IgD-negative memory B cell (primary cell): Measurements from ENCODE around the gene EDN3. TPM values are rescaled to one million over a fixed set of nuclear protein-coding genes. Genes with fewer than 3 reads are reported as not detected.

Experiments used
- H3K27ac Mint-ChIP-seq, 3 donors: one replicate each; pipeline ENCODE4 v1.8.0; 2020 to 2022; ENCODE audit warnings: mild to moderate bottlenecking in 3 of 3, mixed read lengths in 3 of 3, moderate library complexity in 1 of 3
- H3K27me3 Mint-ChIP-seq: one replicate; pipeline ENCODE4 v1.8.0; 2021; ENCODE audit warnings: mixed read lengths
- H3K36me3 Mint-ChIP-seq: one replicate; pipeline ENCODE4 v1.8.0; 2020; ENCODE audit warnings: mild to moderate bottlenecking, mixed read lengths
- H3K4me1 Mint-ChIP-seq, 3 donors: one replicate each; pipeline ENCODE4 v1.8.0; 2020 to 2022; ENCODE audit warnings: mixed read lengths in 3 of 3, mild to moderate bottlenecking in 1 of 3
- H3K4me3 Mint-ChIP-seq, 4 donors: one replicate each; pipeline ENCODE4 v1.8.0; 2020 to 2022; ENCODE audit warnings: mild to moderate bottlenecking in 4 of 4, mixed read lengths in 4 of 4, moderate library complexity in 3 of 4
- H3K9me3 Mint-ChIP-seq, 3 donors: one replicate each; pipeline ENCODE4 v1.8.0; 2020 to 2021; ENCODE audit warnings: mixed read lengths in 3 of 3, mild to moderate bottlenecking in 1 of 3
- polyA plus RNA-seq: library from polyadenylated mRNA; unstranded; fragments of 300-500 nt; fragmentation: Illumina TruSeq; gene quantifications from one replicate; pipeline ENCODE4 v1.2.3, GENCODE V29; 2021

Gene EDN3, protein sequence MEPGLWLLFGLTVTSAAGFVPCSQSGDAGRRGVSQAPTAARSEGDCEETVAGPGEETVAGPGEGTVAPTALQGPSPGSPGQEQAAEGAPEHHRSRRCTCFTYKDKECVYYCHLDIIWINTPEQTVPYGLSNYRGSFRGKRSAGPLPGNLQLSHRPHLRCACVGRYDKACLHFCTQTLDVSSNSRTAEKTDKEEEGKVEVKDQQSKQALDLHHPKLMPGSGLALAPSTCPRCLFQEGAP
- polyA plus RNA-seq: not detected

DNA sequence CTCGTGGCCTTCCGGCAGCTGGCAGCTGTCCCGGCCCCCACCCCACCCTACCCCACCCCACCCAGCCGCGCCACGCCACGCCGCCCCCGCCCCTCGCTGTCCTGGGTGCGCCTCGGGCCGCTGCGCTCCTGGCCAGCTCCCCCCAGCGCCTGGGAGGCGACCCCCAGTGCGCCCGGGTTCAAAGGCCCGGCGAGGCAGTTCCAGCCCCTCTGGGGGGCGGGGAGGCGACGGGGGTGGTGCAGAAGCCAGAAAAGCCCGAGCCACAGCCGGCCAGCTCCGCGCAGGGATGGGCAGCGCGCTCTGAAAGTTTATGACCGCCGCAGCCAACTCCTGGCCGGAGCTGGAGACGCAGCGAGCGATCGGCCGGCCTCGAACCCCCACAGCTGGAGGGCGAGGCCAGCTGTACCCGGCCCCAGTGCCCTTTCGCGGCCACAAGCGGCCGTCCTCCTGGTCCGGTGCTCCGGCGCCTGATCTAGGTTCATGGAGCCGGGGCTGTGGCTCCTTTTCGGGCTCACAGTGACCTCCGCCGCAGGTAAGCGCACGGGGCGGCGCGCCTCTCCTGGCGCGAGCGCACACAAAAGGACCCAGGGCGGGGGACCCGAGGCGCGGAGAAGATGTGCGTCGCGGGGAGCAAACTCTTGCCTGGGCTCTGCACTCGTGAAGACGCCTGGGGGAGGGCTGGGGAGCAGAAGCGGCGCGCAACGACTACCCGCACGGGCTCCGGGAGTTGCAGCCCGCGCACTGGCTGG is at the start of gene EDN3:
Gene EDN3, plus strand, starts transcription at position 279 of the 749 bp plus-strand sequence. Its CDS starts 202 bp downstream, at position 481.
- peaks cover 28% of the 10 kb centered on the region for H3K27me3 Mint-ChIP-seq

DNA sequence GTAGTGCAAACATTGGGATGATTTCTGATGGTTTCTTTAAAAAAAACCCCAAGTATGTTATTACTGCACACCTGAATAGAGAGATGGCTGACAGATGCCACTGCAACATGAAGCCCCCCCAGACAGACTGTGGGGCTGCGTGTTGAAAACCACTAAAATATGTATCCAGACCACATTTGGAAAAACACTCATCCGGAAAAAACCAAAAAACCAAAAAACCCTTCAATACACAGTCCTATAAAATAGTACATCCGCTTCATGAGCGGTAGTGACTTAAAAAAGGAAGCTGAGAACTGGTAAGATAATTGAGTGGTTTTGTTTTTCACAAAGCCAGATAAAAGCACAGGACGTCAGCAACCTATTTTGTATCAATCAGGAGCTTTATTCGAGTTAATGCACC is 47.1 kb upstream of the EDN3 start:
- peaks cover 0 to 5% (median 0%) of the 10 kb centered on the region in 3 donors for H3K9me3 Mint-ChIP-seq
- no peaks in the 10 kb centered on the region for H3K27me3 Mint-ChIP-seq
- H3K27ac Mint-ChIP-seq: peak overlapping the region in 1 of 3 donors; percentile 59
- peak overlapping the region in 1 of 4 donors; percentile 58 for H3K4me3 Mint-ChIP-seq
- peaks cover 9% of the 10 kb centered on the region for H3K36me3 Mint-ChIP-seq
- H3K4me1 Mint-ChIP-seq: peaks cover 4 to 23% (median 11%) of the 10 kb centered on the region in 3 donors

More for the DNA sequence above, at the start of gene EDN3:
- H3K9me3 Mint-ChIP-seq: no peaks in the 10 kb centered on the region
- H3K4me3 Mint-ChIP-seq: no peak within 1 kb of the TSS
- no peaks in the 10 kb centered on the region for H3K4me1 Mint-ChIP-seq
- no peaks in the 10 kb centered on the region for H3K36me3 Mint-ChIP-seq
- H3K27ac Mint-ChIP-seq: no peak within 1 kb of the TSS

DNA sequence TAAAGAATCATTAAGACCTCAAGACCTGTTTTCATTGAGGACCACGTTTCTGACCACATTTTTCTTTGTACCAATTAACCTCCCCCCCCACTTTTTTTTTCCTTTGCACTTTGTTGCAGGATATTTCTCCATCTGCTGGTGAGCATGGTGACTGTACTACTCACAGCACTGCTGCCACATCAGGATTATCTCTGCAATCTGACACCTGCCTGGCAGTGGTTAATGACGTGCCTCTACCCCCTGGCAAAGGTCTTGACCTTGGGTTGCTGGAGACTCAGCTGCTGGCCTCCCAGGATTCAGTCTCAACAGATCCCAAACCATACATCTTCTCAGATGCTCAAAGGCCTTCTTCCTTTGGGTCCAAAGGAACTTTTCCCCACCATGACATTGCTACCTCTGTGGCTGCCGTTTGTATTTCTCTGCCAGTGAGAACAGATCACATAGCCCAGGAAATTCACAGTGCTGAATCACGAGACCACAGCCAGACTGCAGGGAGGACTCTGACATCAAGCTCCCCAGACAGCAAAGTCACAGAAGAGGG is 46.6 kb upstream of the EDN3 start:
- Mint-ChIP-seq H3K9me3 (peaks cover 0 to 5% (median 0%) of the 10 kb centered on the region in 3 donors), H3K4me1 (peaks cover 4 to 26% (median 14%) of the 10 kb centered on the region in 3 donors), H3K27ac (peak overlapping the region in 1 of 3 donors; percentile 59), H3K4me3 (peak overlapping the region in 2 of 4 donors; percentile 17 to 78), H3K27me3 (no peaks in the 10 kb centered on the region), H3K36me3 (peaks cover 9% of the 10 kb centered on the region)

GRCh38 chr20:59255256-59255655 is 45.2 kb upstream of the EDN3 start:
- Mint-ChIP-seq H3K36me3 (peaks cover 9% of the 10 kb centered on the region), H3K9me3 (peaks cover 0 to 5% (median 0%) of the 10 kb centered on the region in 3 donors), H3K4me1 (peaks cover 4 to 30% (median 14%) of the 10 kb centered on the region in 3 donors), H3K27ac (no peak overlapping the region), H3K27me3 (no peaks in the 10 kb centered on the region), H3K4me3 (no peak overlapping the region)

- peaks cover 0 to 2% (median 2%) of the 10 kb centered on the region in 3 donors for H3K9me3 Mint-ChIP-seq
- no peak overlapping the region for H3K27ac Mint-ChIP-seq
- peaks cover 1% of the 10 kb centered on the region for H3K36me3 Mint-ChIP-seq
- no peak overlapping the region for H3K4me3 Mint-ChIP-seq
- H3K4me1 Mint-ChIP-seq: peaks cover 2 to 20% (median 12%) of the 10 kb centered on the region in 3 donors
- H3K27me3 Mint-ChIP-seq: peaks cover 4% of the 10 kb centered on the region
These were observed 42.2 kb upstream of the EDN3 start for GRCh38 chr20:59258221-59258621.

GRCh38 chr20:59259946-59260345 is 40.5 kb upstream of the EDN3 start:
- Mint-ChIP-seq H3K4me3 (no peak overlapping the region), H3K27ac (peak overlapping the region in 1 of 3 donors; percentile 85), H3K36me3 (peaks cover 1% of the 10 kb centered on the region), H3K9me3 (peaks cover 0 to 2% (median 2%) of the 10 kb centered on the region in 3 donors), H3K27me3 (peaks cover 17% of the 10 kb centered on the region), H3K4me1 (peaks cover 0 to 14% (median 11%) of the 10 kb centered on the region in 3 donors)

DNA sequence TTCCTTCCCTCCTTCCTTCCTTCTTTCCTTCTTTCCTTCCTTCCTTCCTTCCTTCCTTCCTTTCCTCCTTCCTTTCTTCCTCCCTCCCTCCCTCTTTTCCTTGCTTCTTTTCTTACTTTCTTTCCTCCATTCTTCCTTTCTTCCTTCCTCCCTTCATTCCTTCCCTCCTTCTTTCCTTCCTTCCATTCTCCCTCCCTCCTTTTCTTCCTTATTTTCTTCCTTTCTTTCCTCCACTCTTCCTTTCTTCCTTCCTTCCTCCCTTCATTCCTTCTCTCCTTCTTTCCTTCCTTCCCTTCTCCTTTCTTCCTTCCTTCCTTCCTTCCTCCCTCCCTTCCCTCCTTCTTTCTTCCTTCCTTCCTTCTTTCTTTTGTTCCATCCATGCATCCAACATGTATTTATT is 35.1 kb upstream of the EDN3 start:
- H3K27ac Mint-ChIP-seq: no peak overlapping the region
- H3K4me3 Mint-ChIP-seq: no peak overlapping the region
- H3K27me3 Mint-ChIP-seq: peaks cover 29% of the 10 kb centered on the region
- peaks cover 0 to 2% (median 0%) of the 10 kb centered on the region in 3 donors for H3K4me1 Mint-ChIP-seq
- peaks cover 0 to 4% (median 2%) of the 10 kb centered on the region in 3 donors for H3K9me3 Mint-ChIP-seq
- H3K36me3 Mint-ChIP-seq: peaks cover 3% of the 10 kb centered on the region

GRCh38 chr20:59268870-59269269 is 31.5 kb upstream of the EDN3 start:
- Mint-ChIP-seq H3K4me1 (peaks cover 0 to 2% (median 0%) of the 10 kb centered on the region in 3 donors), H3K9me3 (peaks cover 0 to 2% (median 0%) of the 10 kb centered on the region in 3 donors), H3K27me3 (peaks cover 26% of the 10 kb centered on the region), H3K27ac (no peak overlapping the region), H3K4me3 (no peak overlapping the region), H3K36me3 (peaks cover 1% of the 10 kb centered on the region)

DNA sequence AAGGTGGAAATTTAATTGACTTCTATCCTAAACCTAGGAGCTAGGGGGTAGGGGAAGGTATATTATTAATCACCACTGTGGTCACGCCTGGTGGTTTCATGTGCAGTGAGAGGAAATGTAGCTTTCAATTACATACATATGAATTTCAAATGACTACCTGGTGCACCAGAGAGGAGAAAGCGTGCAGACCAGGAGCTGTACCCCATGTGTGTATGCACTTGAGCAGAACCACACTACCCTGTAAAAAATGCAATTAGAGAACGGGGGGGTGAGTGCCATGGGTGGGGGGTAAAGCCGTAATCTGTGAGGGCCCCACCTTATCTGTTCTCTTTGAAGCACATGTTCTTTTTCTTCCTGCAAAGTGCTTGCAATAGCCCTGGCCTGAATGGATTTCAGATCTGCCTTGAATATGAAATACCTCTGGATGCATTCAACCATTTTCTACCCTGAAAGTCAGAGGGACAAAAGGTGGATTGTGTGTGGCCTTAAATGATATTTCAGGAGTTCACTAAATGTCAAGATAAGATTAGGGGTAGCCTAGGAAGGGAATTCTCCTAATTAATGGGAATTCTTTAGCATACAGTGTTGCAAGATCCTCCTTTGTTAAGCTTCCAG is 30.9 kb upstream of the EDN3 start:
- peaks cover 26% of the 10 kb centered on the region for H3K27me3 Mint-ChIP-seq

DNA sequence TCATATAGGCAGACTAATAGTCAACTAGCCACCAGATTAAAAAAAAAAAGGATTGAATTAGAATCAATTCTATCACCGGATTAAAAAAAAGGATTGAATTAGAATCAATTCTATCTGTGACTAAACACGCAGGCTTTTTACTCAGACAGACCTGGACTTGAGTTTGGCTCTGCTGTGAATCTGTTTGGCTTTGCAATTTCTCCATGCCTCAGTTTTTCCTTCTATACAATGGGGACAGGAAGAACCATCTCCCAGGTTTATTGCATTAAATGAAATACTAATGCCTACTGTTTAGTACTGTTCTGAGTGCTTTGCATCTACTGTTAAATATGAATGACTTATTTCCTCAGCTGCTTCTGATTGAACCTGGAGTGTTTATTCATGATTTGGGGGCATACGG is 30.0 kb upstream of the EDN3 start:
- Mint-ChIP-seq H3K36me3 (peaks cover 1% of the 10 kb centered on the region), H3K9me3 (peaks cover 0 to 2% (median 0%) of the 10 kb centered on the region in 3 donors), H3K4me3 (no peak overlapping the region), H3K27me3 (peaks cover 24% of the 10 kb centered on the region), H3K4me1 (peaks cover 0 to 2% (median 0%) of the 10 kb centered on the region in 3 donors), H3K27ac (no peak overlapping the region)

More for the DNA sequence above, 30.9 kb upstream of the EDN3 start:
- peaks cover 1% of the 10 kb centered on the region for H3K36me3 Mint-ChIP-seq
- peaks cover 0 to 2% (median 0%) of the 10 kb centered on the region in 3 donors for H3K9me3 Mint-ChIP-seq
- peaks cover 0 to 2% (median 0%) of the 10 kb centered on the region in 3 donors for H3K4me1 Mint-ChIP-seq
- H3K4me3 Mint-ChIP-seq: no peak overlapping the region
- H3K27ac Mint-ChIP-seq: no peak overlapping the region

DNA sequence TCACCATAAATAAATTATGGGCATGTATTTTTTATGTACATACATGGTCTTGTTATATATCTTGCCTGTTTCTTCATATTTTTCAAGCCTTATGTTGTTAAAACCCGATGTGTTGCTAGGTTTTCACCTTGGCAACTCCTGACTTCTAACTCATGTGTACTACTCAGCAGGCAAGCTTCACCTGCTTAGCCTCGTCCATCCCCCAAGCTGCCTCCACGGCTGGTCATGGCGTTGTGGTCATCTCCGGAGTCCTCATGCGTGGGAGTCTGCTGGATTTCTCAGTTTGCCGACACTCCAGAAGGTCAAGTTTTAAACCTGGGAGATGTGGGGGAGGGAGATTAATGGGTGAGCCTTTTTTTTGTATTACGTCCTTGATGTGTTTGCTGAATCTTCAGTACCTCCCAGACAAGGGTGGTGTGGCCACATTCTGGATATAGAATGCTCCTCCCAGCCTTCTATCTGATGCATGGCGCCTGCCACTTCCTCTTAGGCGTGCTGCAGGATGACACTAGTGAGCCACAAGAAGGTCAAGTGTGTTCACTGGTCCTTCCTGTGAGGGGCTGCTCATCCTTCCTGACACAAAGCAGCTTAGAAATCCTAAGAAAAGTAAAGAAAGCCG is 26.6 kb upstream of the EDN3 start:
- Mint-ChIP-seq H3K4me1 (peaks cover 0 to 2% (median 0%) of the 10 kb centered on the region in 3 donors), H3K27me3 (peaks cover 26% of the 10 kb centered on the region), H3K27ac (no peak overlapping the region), H3K4me3 (peak overlapping the region in 1 of 4 donors; percentile 61), H3K36me3 (no peaks in the 10 kb centered on the region), H3K9me3 (no peaks in the 10 kb centered on the region)

DNA sequence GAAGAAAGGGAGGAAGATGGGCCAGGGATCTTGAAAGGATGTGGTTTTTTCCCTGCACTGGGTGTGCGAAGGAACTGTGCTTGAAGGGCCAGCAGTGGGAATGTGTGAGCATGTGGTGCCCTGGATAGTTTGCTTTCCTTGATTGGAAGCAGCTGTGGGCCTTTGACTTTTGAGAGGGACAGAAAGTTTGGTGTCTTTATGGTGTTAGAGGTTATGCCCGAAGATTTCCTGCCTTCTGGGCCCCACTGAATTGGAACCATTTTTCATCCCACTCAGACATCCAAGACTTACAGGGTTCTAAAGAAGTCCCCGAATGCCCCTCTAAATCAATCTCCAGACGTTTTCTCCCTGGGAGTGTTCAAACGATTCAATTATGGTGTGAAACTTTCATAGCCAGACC is 23.5 kb upstream of the EDN3 start:
- H3K9me3 Mint-ChIP-seq: no peaks in the 10 kb centered on the region

DNA sequence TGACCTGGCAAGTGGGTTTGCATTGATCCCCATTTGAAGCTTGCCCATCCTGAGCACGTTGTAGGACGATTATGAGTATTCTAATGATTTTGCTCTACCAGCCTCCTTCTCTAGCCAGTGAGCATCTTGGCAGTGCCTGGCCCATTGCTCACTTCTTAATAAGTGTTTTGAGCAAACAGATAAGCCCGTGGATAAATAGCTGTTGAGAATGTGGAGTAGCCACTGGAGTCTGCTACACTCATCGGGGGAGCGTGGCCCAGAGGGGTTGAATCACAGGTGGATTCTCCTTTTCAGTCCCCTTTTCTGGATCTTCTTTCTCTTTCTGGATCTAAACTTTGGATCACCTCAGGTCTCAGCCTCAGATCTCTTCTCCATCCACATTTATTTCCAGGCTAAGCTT is 15.9 kb upstream of the EDN3 start:
- H3K27ac Mint-ChIP-seq: no peak overlapping the region
- H3K9me3 Mint-ChIP-seq: peaks cover 0 to 1% (median 0%) of the 10 kb centered on the region in 3 donors
- H3K4me1 Mint-ChIP-seq: peaks cover 0 to 2% (median 0%) of the 10 kb centered on the region in 3 donors
- no peak overlapping the region for H3K4me3 Mint-ChIP-seq
- peaks cover 15% of the 10 kb centered on the region for H3K27me3 Mint-ChIP-seq
- H3K36me3 Mint-ChIP-seq: no peaks in the 10 kb centered on the region

More for the DNA sequence above, 23.5 kb upstream of the EDN3 start:
- no peak overlapping the region for H3K27ac Mint-ChIP-seq
- no peak overlapping the region for H3K4me3 Mint-ChIP-seq
- peaks cover 22% of the 10 kb centered on the region for H3K27me3 Mint-ChIP-seq
- no peaks in the 10 kb centered on the region for H3K36me3 Mint-ChIP-seq
- H3K4me1 Mint-ChIP-seq: no peaks in the 10 kb centered on the region

- H3K27ac Mint-ChIP-seq: no peak overlapping the region
- H3K36me3 Mint-ChIP-seq: no peaks in the 10 kb centered on the region
- H3K9me3 Mint-ChIP-seq: peaks cover 0 to 1% (median 0%) of the 10 kb centered on the region in 3 donors
- no peaks in the 10 kb centered on the region for H3K4me1 Mint-ChIP-seq
- H3K27me3 Mint-ChIP-seq: peaks cover 15% of the 10 kb centered on the region
- no peak overlapping the region for H3K4me3 Mint-ChIP-seq
These were observed 10.4 kb upstream of the EDN3 start for GRCh38 chr20:59289994-59290393.
